ENCODE data around the gene UNC13B.
A peak's percentile ranks its signal among the peaks of the same experiment; 100 is the strongest.

UNC13B gene

GRCh38 chr9:35432076-35432475, 270.3 kb downstream of the UNC13B start:
- no peak overlapping the region for H3K4me3 ChIP-seq (ENCODE audit: low read depth, low read length)
- TF ChIP-seq, protein P1, sequence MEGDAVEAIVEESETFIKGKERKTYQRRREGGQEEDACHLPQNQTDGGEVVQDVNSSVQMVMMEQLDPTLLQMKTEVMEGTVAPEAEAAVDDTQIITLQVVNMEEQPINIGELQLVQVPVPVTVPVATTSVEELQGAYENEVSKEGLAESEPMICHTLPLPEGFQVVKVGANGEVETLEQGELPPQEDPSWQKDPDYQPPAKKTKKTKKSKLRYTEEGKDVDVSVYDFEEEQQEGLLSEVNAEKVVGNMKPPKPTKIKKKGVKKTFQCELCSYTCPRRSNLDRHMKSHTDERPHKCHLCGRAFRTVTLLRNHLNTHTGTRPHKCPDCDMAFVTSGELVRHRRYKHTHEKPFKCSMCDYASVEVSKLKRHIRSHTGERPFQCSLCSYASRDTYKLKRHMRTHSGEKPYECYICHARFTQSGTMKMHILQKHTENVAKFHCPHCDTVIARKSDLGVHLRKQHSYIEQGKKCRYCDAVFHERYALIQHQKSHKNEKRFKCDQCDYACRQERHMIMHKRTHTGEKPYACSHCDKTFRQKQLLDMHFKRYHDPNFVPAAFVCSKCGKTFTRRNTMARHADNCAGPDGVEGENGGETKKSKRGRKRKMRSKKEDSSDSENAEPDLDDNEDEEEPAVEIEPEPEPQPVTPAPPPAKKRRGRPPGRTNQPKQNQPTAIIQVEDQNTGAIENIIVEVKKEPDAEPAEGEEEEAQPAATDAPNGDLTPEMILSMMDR (IDR thresholded peaks at IDR 0.05; ENCODE audit: low read depth, low read length, missing control alignments): no peak
- in situ Hi-C loops (cut with HindIII; ENCODE audit: low sequenced_read_pairs): loop anchor here (25.0 kb wide), 1 partner anchor 270 kb away; the partner anchor contains the start of gene UNC13B
- DNase-seq (ENCODE audit: low read depth): no peak

DNA sequence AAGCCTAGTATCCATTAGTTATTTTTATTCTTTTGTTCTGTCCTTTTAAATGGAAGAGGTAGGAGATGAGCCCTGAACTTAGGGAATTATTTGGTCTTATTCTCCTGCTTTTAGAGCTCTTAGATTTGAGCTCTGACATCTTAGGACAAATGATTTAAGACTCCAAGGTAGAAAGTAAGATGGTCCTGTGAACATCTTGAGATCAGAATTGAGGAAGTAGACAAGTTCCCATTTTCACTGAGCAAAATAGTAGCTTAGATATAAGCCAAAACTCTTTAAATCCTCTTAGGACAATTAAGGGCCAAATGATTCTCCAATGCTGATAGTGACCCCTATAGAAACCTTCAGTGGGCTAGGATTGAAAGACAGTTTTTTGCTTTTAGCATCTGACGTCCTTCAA, 275.1 kb downstream of the UNC13B start:
- in situ Hi-C loops (cut with HindIII; ENCODE audit: low sequenced_read_pairs): loop anchor here (25.0 kb wide), 1 partner anchor 275 kb away; the partner anchor contains the start of gene UNC13B
- no peak for DNase-seq (ENCODE audit: low read depth)
- TF ChIP-seq, protein P1 (IDR thresholded peaks at IDR 0.05; ENCODE audit: low read depth, low read length, missing control alignments): no peak
- no peak overlapping the region for H3K4me3 ChIP-seq (ENCODE audit: low read depth, low read length)

DNA sequence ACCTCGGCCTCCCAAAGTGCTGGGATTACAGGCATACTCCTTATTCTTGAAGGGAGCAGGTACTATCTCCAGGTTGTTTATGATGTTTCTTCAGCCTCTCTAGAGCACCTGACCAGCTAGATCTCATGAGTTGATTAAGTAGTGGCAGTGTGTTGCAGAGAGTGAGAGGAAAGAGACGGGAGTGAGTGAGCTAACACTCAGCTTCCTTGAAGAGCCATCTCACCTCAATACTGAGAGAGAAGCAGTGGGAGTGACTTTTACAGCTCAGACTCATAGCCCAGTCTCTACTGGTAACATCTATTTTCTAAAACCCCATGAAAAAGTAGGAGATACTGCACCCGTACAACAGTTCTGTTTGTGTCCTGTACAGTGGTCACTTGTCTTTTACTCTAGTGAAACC, 284.2 kb downstream of the UNC13B start:
- TF ChIP-seq, protein P1 (IDR thresholded peaks at IDR 0.05; ENCODE audit: low read depth, low read length, missing control alignments): no peak
- no peak overlapping the region for H3K4me3 ChIP-seq (ENCODE audit: low read depth, low read length)
- no peak for DNase-seq (ENCODE audit: low read depth)
- in situ Hi-C loops (cut with HindIII; ENCODE audit: low sequenced_read_pairs): loop anchor here (25.0 kb wide), 1 partner anchor 284 kb away; the partner anchor contains the start of gene UNC13B

GRCh38 chr9:35448496-35448895, 286.7 kb downstream of the UNC13B start:
- TF ChIP-seq, protein P1 (IDR thresholded peaks at IDR 0.05; ENCODE audit: low read depth, low read length, missing control alignments): no peak
- H3K4me3 ChIP-seq (ENCODE audit: low read depth, low read length): no peak overlapping the region
- DNase-seq (ENCODE audit: low read depth): no peak
- in situ Hi-C loops (cut with HindIII; ENCODE audit: low sequenced_read_pairs): loop anchor here (25.0 kb wide), 1 partner anchor 286 kb away; the partner anchor contains the start of gene UNC13B

GRCh38 chr9:35452481-35452880, 290.7 kb downstream of the UNC13B start:
- TF ChIP-seq, protein P1 (IDR thresholded peaks at IDR 0.05; ENCODE audit: low read depth, low read length, missing control alignments): peak; percentile 18

DNA sequence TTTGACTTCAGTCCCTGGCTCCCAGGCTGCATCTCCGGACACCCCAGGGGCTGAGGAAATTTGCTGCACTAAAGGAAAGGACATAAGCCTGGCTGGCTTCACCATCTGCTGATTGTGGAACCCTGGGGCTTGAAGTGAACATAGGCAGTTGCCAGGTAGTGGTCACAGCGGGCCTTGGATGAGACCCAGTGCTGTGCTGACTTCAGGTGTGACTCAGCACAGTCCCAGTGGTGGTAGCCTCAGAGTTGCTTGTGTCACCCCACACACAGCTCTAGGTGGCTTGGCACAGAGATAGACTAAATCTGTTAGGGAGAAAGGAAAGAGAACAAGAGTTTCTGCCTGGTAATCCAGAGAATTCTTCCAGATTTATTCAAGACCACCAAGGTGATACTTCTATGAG, 292.0 kb downstream of the UNC13B start:
- no peak overlapping the region for H3K4me3 ChIP-seq (ENCODE audit: low read depth, low read length)
- TF ChIP-seq, protein P1 (IDR thresholded peaks at IDR 0.05; ENCODE audit: low read depth, low read length, missing control alignments): no peak
- no peak for DNase-seq (ENCODE audit: low read depth)
- in situ Hi-C loops (cut with HindIII; ENCODE audit: low sequenced_read_pairs): no loop called here

More at GRCh38 chr9:35452481-35452880, 290.7 kb downstream of the UNC13B start:
- in situ Hi-C loops (cut with HindIII; ENCODE audit: low sequenced_read_pairs): no loop called here
- H3K4me3 ChIP-seq (ENCODE audit: low read depth, low read length): no peak overlapping the region
- no peak for DNase-seq (ENCODE audit: low read depth)

Measured in astrocyte of the cerebellum (primary cell).